Right ventricle myocardium inferior (tissue), 1 donor: Measurements from ENCODE around the gene PILRA. TPM values are rescaled to one million over a fixed set of nuclear protein-coding genes. Genes with fewer than 3 reads are reported as not detected.
A peak's percentile ranks its signal among the peaks of the same experiment; 100 is the strongest.
"Not testable (repeated sequence)": the region's sequence is repeated elsewhere in the genome, so short reads cannot be mapped to it uniquely, and the experiment has no call there.

Source experiments
- ATAC-seq: fragments of 200-7000 bp; cut with Tn5 transposase; one replicate; pipeline ENCODE4 v1.9.1; 2020; ENCODE audit warnings: mild to moderate bottlenecking, moderate library complexity
- DNase-seq: peaks from one replicate; pipeline ENCODE4 v3.0.0; 2021; ENCODE audit errors: missing footprints
- intact Hi-C: fragments of 100-400 bp; cut with DNase I; formaldehyde crosslinking; loops from one replicate; pipeline ENCODE4 v1.11.0; 2022
- total RNA-seq: library from RNA; stranded (reverse); fragmentation: NEBNext Ultra II Directional; extraction: Animal tissue kit (Norgen Biotek cat#: 25700); gene quantifications from one replicate; pipeline ENCODE4 v1.2.1, GENCODE V29; 2021
- donor health status: DM: no; HTN: yes; CAD: no; lungs with severe emphysema.

PILRA gene
- total RNA-seq, 1 donor from 2014 or later, result 3.8 TPM

DNA sequence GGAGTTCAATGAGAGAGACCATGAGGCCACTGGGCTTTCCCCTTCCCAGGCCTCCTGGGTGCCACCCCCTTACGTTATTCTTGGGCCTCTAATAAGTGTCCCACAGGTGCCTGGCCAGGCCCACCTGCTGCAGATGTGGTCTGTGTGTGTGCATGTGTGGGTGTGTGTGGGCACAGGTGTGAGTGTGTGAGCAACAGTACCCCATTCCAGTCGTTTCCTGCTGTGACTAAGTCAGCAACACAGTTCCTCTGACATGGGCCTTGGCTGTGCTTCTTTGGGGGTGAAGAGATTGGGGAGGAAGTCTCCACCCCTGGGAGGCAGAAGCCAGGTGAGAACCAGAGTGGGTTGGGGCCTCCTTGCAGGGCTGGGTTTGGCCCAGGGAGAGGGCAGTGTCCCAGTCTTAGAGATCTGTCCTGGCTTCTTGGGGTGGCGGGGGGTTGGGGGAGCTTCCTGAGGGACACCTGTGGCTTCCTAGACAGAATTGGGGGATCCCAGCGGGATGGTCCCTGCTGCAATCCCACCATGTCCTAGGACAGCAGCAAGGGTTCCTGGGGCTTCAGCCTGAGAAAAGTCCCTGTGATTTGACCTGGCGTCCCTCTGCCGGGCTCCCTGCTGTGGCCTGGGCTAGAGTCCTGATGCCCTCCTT is 19.5 kb upstream of the PILRA start:
- intact Hi-C loops, result no loop called here
- peak; percentile 26 for DNase-seq
- no peak for ATAC-seq

DNA sequence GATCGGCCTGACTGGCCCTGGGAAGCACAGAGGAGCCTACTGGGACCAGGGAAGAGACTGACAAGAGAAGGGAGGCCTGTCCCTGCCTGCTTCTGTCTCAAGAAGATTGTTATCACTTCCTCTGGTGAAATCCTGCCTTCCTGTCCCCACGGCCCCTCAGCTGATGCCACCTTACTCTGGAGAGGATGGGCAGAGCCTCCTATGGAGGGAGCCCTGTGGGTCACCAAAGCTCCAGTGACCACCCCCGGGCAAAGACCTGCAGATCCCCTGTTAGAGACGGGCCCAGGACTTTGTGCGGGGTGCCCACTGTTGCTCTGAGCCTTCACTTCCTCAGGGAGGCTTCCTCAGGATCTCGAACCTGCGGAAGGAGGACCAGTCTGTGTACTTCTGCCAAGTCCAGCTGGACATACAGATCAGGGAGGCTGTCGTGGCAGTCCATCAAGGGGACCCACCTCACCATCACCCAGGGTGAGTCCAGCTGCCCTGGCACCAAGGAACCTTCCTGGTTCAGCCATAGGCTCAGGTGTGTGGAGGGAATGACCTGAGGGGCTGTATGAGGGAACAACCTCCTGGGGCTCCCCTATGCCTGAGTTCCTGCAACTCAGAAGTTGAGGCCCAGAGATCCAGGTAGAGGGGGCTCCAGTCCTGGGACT is 16.7 kb upstream of the PILRA start:
- ATAC-seq, result no peak
- no peak for DNase-seq
- intact Hi-C loops, result no loop called here

DNA sequence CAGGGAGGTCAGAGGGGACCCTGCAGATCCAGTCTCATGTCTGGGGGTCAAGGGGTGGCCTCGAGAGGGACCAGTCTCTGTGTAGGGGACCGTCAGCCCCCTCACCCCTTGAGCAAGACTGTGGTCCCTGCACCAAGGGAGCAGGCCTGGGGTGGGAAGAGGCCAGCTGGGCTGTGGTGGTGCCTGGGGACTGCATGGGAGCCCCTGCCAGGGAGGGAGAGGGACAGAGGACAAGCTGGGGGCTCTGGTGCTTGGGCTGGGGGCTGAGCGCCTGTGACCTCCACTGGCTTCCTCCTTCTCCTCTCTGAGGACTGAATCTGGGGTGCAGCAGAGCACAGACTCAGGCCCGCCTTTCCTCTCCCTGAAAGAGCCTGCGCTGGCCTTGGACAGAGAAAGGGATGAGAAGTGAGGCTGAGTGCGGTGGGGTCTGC is 16.1 kb upstream of the PILRA start:
- DNase-seq, result peak; percentile 52
- intact Hi-C loops, result no loop called here
- ATAC-seq, result no peak

DNA sequence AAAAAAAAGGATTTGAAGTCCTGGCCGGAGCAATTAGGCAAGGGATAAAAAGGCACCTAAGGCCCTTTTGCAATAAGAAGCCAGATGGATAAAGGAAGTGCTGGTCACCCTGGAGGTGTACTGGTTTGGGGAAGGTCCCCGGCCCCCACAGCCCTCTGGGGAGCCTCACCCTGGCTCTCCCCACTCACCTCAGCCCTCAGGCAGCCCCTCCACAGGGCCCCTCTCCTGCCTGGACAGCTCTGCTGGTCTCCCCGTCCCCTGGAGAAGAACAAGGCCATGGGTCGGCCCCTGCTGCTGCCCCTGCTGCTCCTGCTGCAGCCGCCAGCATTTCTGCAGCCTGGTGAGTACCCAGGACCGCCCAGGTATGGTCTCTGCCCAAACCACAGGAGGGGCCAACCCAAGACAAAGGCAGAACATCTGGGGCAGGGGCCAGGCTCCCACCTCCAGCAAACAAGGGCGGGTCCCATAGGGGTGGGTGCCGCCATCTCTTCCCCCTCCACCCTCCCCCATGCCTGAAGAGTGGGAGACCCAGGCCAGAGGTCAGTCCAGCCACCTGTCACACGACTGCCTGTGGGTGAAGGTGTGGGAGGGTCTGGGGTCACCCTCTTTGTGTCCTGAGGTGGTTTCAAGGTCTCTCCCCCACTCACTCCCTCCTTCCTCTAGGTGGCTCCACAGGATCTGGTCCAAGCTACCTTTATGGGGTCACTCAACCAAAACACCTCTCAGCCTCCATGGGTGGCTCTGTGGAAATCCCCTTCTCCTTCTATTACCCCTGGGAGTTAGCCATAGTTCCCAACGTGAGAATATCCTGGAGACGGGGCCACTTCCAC is 15.0 kb upstream of the PILRA start, which contains the start of gene PILRB:
Gene PILRB, plus strand, starts transcription at position 91 of the 830 bp plus-strand sequence. Its CDS starts 186 bp downstream, at position 277.
- intact Hi-C loops, result no loop called here
- ATAC-seq (no peak), DNase-seq (peak; percentile 37)

DNA sequence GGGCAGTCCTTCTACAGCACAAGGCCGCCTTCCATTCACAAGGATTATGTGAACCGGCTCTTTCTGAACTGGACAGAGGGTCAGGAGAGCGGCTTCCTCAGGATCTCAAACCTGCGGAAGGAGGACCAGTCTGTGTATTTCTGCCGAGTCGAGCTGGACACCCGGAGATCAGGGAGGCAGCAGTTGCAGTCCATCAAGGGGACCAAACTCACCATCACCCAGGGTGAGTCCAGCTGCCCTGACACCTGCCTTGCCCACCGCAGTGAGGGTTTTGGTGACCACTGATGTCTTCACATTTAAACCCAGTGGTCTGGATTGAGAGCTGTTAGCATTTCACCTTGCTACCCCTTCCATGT is 14.5 kb upstream of the PILRA start:
- DNase-seq (peak; percentile 44), ATAC-seq (no peak)
- intact Hi-C loops, result no loop called here

DNA sequence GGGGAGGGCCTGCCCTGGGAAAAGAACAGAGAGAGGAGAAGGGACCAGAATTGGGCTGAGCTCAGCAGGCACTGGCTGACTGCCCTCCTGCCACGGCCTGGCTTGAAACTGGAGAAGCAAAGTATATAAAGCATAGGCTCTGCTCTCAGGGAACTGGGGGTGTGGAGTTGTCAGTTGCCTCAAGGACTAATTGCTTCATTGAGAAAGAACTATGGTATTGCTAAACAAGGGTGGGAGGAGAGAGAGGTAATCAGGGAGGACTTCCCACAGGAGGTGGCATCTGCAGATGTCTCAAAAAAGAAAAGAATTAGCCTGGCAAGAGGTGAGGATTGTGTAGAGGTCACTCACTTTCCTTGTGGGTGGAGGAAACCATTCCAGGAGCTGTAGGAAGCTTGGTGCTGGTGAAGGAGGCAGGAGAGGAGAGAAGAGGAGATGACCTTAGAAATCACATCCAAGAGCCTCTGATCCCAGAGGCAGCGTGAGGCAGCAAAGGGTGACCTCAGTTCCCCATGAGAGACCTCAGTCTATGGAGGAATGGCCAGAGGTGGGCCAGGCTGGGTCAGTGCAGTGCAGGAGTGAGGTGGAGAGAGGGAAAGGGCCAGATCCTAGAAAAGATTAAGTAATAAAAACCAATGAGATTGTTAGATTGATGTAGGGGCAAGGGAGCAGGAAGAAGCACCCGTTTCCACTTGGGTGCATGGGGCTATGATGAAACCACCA is 13.0 kb upstream of the PILRA start:
- ATAC-seq, result no peak
- DNase-seq, result no peak
- intact Hi-C loops, result no loop called here

DNA sequence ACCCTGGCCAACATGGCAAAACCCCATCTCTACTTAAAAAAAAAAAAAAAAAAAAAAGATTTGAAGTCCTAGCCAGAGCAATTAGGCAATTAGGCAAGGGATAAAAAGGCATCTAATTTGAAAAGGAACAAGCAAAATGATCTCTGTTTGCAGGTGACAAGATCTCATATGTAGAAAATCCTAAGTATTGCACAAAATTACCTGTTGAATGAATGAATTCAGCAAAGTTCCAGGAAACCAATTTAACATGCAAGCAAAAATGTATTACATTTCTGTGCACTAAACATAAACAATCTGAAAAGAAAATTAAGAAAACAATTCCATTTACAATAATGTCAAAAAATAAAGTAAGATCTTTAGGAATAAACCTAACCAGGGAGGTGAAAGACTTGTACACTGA is 10.2 kb upstream of the PILRA start:
- no peak for ATAC-seq
- intact Hi-C loops, result no loop called here

DNA sequence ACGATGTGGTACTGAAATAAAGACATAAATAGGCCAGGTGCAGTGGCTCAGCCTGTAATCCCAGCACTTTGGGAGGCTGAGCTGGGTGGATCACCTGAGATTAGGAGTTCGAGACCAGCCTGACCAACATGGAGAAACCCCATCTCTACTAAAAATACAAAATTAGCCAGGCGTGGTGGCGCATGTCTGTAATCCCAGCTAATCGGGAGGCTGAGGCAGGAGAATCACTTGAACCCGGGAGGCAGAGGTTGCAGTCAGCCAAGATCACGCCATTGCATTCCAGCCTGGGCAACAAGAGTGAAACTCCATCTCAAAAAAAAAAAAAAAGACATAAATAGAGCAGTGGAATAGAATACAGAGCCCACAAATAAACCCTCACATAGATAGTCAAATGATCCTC is 9.5 kb upstream of the PILRA start:
- DNase-seq, ATAC-seq, intact Hi-C loops: not testable (repeated sequence)

More for the DNA sequence above, 10.2 kb upstream of the PILRA start:
- DNase-seq, result no peak

DNA sequence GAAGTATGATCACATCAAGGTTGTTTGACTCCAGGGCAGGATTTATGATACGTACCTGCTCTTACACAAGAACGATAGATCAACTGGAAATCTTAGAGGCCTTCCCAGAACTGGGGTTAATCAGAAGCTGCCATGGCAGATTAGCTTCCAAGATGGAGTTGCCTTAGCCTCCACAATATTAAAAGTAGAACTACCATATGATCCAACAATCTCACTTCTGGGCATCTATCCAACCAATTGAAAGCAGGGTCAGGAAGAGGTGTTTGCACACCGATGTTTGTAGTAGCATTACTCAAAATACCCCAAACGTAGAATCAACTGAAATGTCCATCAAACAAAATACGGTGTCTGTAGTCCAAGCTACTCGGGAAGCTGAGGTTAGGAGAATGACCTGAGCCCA is 8.8 kb upstream of the PILRA start:
- no peak for DNase-seq
- intact Hi-C loops, result no loop called here
- ATAC-seq, result no peak

DNA sequence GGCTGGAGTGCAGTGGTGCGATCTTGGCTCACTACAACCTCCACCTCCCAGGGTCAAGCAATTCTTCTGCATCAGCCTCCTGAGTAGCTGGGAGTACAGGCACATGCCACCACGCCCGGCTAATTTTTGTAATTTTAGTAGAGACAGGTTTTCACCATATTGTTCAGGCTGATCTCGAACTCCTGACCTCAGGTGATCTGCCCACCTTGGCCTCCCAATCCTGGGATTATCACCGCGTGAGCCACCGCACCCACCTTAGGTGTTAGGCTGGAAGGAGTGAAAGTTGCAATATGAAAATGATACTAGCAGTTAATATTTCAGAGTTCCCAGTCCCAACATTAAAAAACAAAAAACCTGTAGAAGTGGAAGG is 7.3 kb upstream of the PILRA start:
- DNase-seq, result peak; percentile 25
- ATAC-seq, intact Hi-C loops: not testable (repeated sequence)

DNA sequence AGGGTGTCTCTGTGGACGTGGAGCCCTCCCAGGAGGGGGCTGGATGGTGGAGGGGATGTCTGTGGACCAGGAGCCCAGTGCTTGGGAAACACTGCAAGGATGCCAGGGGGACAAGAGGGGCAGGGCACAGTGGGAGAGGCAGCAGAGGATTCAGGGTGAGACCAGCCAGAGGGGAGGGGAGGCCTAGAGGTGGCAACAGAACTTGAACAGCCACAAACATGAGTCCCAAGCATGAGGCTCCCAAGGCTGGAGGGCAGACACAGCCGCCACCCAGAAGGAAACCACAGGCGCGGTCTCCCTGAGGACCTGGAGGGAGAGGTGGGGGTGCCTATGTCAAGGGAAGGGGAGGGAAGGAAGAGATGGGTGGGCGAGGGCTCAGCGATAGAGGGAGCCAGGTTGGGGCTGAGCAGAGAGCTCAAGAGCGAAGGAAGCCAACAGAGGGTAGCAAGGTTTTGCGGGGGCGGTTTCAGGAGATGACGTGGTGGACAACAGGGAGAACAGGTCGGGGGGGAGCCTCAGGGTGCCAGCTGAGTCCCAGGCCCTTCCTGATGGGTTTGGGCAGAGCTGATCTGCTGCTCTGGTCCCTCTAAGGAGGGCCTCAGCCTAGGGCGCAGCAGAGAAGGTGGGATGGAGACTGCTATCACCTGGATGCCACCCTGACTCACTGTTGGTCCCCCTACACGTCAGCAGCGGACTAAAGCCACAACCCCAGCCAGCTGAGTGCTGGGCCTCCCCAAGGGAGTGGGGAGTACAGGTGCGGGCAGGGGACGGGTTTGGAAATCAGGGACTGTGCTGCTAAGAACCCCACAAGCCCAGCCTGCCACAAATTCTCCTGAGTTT is 6.7 kb upstream of the PILRA start:
- peak; percentile 50 for DNase-seq
- intact Hi-C loops, result no loop called here
- no peak for ATAC-seq

DNA sequence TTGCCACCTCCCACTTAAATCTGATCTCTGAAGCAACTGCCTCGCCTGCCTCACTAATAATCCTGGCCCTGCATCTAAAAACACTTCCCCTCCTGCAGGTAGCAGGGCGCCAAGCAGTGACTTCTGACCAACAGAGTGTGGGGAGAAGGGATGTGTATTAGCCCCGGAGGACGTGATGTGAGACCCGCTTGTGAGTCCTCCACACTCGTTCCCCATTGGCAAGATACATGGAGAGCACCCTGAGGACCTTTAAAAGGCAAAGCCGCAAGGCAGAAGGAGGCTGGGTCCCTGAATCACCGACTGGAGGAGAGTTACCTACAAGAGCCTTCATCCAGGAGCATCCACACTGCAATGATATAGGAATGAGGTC is 6.1 kb upstream of the PILRA start:
- peak; percentile 15 for DNase-seq
- ATAC-seq, result no peak
- intact Hi-C loops, result no loop called here

DNA sequence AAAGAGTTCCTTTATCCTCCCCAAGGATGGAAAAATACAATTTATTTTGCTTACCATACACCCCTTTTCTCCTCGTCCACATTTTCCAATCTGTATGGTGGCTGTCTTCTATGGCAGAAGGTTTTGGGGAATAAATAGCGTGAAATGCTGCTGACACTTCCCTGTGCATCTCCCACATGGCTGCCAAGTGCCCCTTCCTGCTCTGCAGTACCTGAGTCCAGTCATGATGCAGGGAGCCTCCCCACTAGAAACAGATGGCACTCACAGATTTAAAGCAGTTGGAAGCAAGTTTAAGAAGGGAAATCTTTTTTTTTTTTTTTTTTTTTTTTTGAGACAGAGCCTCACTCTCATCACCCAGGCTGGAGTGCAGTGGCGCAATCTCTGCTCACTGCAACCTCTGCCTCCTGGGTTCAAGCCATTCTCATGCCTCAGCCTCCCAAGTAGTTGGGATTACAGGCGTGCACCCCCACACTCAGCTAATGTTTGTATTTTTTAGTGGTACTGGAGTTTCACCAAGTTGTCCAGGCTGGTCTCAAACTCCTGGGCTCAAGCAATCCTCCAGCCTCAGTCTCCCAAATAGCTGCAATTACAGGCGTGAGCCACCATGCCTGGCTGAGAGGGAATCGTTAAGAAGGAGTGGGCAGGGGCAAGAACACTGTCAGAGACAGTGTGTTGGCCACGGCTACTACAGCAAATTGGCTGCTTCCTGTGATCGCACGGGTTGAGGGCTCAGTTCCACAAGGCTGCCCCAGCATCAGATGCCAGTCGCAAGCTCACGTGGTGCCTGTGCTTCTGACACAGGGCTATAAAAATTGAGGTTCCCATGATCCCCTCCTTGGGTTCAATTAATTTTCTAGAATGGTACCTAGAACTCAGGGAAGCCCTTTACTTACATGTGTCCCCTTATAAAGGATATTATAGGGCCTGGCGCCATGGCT is 5.3 kb upstream of the PILRA start:
- ATAC-seq (no peak), DNase-seq (peak; percentile 53)
- intact Hi-C loops, result no loop called here

DNA sequence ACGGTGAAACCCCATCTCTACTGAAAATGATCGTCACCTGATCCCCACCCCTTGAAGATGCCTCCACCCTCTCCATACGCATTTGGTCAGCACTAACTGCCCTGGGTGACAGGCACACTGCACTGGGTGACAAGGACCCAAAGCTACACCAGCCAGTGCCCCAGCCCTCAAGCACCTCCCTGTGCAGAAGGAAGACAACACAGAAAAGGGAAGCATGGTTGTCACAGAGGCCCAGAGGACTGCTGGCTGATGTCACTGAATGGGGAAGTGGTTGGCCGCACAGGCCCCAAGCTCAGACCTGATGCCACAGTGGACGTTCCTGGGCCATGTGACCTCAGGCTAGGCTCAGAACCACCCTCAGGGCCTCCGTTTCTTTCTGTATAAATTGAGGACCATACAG is 4.2 kb upstream of the PILRA start:
- intact Hi-C loops, result no loop called here
- DNase-seq, result peak; percentile 92
- ATAC-seq, result peak; percentile 71

DNA sequence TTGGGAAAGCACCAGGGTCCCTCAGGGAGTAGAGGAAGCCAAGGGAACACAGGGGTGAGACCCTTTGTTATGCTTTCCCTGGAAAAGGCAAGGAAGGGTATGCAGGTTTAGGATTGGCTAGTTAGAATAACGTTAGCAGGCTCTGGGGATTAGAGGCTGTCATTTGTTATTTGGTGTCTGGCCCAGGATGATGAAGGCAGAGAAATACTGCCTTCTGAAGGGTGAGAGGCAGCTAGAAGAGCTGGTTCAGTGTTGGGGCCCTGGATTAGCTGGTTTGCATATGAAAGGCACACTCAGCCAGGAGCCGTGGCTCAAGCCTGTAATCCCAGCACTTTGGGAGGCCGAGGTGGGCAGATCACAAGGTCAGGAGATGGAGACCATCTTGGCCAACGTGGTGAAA is 3.0 kb upstream of the PILRA start:
- ATAC-seq, result no peak
- intact Hi-C loops, result no loop called here

DNA sequence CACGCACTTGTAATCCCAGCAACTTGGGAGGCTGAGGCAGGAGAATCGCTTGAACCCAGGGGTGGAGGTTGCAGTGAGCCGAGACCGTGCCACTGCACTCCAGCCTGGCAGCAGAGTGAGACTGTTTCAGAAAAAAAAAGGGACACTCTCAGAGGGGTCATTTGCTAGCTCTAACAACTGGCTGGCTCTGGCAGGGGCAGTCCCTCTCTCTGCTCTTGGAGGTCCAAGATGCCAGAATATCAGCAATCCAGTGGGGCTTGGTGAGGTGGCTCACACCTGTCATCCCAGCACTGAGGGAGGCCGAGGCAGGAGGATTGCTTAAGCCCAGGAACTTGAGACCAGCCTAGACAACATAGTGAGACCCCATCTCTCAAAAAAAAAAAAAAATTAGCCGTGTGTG is 2.5 kb upstream of the PILRA start:
- DNase-seq (peak; percentile 64), ATAC-seq (no peak)
- intact Hi-C loops, result no loop called here

More for the DNA sequence above, 3.0 kb upstream of the PILRA start:
- DNase-seq, result no peak

DNA sequence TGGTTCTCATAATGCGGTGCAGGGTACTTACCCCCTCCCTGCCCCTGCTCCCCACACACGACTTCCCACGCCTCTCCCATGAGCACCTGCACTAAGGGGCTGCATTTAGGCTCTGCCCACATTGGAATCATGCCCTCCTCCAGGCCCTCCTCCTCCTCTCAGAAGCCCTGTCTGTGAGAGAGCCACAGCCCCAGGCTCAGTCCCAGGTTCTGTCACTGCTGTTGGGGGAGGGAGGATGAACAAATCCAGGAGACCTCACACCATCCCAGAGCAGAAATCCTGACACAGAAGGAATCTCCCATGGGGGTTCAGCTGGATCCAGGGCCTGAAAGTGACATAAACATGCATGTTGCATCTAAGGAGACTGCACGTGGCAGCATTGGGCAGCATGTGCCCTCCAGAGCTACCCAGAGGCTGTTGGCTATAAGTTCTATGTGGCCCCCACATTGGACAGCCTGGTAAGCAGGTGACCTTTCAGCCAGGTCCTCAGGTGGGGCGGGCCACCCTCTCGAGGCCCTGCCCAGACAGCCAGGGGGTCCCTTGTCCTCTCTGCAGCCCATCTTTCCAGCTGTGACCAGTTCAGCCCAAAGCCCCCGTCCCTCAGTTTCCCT is 1.6 kb upstream of the PILRA start:
- intact Hi-C loops, result no loop called here
- peak; percentile 45 for DNase-seq

More for the DNA sequence above, 1.6 kb upstream of the PILRA start:
- ATAC-seq, result no peak
